ENCODE results near the gene EXO1. TPM values are rescaled to one million over a fixed set of nuclear protein-coding genes. Genes with fewer than 3 reads are reported as not detected.

EXO1 gene
- total RNA-seq, 1 experiment from 2014 or later = 32.9 TPM

DNA sequence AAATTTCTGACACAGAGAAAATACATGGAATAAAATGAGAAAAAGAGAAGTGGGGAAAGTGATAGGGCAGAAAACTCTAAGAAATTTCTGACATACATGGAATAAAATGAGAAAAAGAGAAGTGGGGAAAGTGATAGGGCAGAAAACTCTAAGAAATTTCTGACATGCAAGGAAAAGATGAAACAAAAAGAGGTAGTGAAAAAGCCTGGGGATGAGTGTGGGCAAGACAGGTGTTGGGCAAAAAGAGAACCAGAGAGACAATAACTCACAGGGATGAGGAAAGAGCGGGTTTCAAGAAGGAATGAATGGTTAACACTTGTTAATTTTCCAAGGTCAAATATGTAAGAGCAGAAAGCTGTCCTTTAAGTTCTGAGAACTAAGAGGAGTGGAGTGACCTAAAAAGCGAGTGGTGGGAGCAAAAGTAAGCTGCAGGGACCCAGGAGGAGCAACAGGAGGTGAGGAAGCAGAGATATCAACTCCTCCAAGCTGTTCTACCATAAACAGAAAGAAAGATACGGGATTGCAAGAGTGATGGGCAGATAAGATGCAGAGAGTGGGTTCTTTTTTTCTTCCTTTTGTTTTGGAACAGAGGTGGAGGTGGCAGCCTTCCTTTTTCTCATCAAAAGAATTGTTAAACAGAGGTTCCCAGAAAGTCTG is 29.9 kb upstream of the EXO1 start:
- ATAC-seq = no peak
- no peaks in the 10 kb centered on the region for H3K79me2 ChIP-seq (ENCODE audit: insufficient read depth, low read length)
- no peak overlapping the region for H3K9ac ChIP-seq (ENCODE audit: low read length)
- no peak overlapping the region for H3K4me3 ChIP-seq (replicated peaks in 1 of 2; ENCODE audit: low read depth in 1 of 2, low read length in 2 of 2)
- no peak overlapping the region for H3K4me2 ChIP-seq (ENCODE audit: low read length)
- POLR2A ChIA-PET = no interaction called here
- H3K4me1 ChIP-seq (ENCODE audit: control insufficient read depth in 1 of 2, insufficient read depth in 2 of 2, low read length in 2 of 2) = no peaks in the 10 kb centered on the region
- H3K9me3 ChIP-seq (ENCODE audit: control insufficient read depth in 1 of 2, insufficient read depth in 1 of 2, low read depth in 1 of 2, low read length in 2 of 2) = no peaks in the 10 kb centered on the region
- CTCF ChIA-PET = no interaction called here
- DNase-seq (ENCODE audit: low read depth, low spot score) = no peak
- H3K27me3 ChIP-seq (ENCODE audit: insufficient read depth, low read length) = no peaks in the 10 kb centered on the region
- H2AFZ ChIP-seq (ENCODE audit: low read depth, low read length, poor library complexity, severe bottlenecking) = no peak overlapping the region
- H3K9me2 ChIP-seq (ENCODE audit: insufficient read depth) = no peaks in the 10 kb centered on the region
- BruUV-seq (replicated peaks) = no TSS peak
- intact Hi-C loops (cut with micrococcal nuclease) = no loop called here
- RAD21 ChIA-PET (ENCODE audit: low non-redundant PET in 1 of 2, low total read pairs in 2 of 2, uncharacterized antibody in 2 of 2, unreplicated experiment in 2 of 2) = no interaction called here
- H3K27ac ChIP-seq (ENCODE audit: low read depth, low read length) = no peak overlapping the region
- no peaks in the 10 kb centered on the region for H4K20me1 ChIP-seq (ENCODE audit: insufficient read depth)
- TF ChIP-seq, protein P1, sequence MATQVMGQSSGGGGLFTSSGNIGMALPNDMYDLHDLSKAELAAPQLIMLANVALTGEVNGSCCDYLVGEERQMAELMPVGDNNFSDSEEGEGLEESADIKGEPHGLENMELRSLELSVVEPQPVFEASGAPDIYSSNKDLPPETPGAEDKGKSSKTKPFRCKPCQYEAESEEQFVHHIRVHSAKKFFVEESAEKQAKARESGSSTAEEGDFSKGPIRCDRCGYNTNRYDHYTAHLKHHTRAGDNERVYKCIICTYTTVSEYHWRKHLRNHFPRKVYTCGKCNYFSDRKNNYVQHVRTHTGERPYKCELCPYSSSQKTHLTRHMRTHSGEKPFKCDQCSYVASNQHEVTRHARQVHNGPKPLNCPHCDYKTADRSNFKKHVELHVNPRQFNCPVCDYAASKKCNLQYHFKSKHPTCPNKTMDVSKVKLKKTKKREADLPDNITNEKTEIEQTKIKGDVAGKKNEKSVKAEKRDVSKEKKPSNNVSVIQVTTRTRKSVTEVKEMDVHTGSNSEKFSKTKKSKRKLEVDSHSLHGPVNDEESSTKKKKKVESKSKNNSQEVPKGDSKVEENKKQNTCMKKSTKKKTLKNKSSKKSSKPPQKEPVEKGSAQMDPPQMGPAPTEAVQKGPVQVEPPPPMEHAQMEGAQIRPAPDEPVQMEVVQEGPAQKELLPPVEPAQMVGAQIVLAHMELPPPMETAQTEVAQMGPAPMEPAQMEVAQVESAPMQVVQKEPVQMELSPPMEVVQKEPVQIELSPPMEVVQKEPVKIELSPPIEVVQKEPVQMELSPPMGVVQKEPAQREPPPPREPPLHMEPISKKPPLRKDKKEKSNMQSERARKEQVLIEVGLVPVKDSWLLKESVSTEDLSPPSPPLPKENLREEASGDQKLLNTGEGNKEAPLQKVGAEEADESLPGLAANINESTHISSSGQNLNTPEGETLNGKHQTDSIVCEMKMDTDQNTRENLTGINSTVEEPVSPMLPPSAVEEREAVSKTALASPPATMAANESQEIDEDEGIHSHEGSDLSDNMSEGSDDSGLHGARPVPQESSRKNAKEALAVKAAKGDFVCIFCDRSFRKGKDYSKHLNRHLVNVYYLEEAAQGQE (IDR thresholded peaks at IDR 0.05; ENCODE audit: low read depth) = no peak
- TF ChIP-seq POLR2A (IDR thresholded peaks at IDR 0.05; ENCODE audit: borderline replicate concordance, extremely low read depth, insufficient read depth, insufficient read length) = no peak
- no peak for TF ChIP-seq SRF (IDR thresholded peaks at IDR 0.05; ENCODE audit: low read depth)
- TF ChIP-seq SIN3A (IDR thresholded peaks at IDR 0.05; ENCODE audit: low read depth) = no peak
- no peak for TF ChIP-seq POLR2AphosphoS5 (IDR thresholded peaks at IDR 0.05; ENCODE audit: low read depth, low read length)
- TF ChIP-seq, protein P2, sequence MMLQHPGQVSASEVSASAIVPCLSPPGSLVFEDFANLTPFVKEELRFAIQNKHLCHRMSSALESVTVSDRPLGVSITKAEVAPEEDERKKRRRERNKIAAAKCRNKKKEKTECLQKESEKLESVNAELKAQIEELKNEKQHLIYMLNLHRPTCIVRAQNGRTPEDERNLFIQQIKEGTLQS (IDR thresholded peaks at IDR 0.05) = no peak
- TF ChIP-seq ZNF274 (IDR thresholded peaks at IDR 0.05; ENCODE audit: low read depth, low read length) = no peak
- TF ChIP-seq EGR1 (IDR thresholded peaks at IDR 0.05; ENCODE audit: low read depth) = no peak
- TF ChIP-seq, protein P3, sequence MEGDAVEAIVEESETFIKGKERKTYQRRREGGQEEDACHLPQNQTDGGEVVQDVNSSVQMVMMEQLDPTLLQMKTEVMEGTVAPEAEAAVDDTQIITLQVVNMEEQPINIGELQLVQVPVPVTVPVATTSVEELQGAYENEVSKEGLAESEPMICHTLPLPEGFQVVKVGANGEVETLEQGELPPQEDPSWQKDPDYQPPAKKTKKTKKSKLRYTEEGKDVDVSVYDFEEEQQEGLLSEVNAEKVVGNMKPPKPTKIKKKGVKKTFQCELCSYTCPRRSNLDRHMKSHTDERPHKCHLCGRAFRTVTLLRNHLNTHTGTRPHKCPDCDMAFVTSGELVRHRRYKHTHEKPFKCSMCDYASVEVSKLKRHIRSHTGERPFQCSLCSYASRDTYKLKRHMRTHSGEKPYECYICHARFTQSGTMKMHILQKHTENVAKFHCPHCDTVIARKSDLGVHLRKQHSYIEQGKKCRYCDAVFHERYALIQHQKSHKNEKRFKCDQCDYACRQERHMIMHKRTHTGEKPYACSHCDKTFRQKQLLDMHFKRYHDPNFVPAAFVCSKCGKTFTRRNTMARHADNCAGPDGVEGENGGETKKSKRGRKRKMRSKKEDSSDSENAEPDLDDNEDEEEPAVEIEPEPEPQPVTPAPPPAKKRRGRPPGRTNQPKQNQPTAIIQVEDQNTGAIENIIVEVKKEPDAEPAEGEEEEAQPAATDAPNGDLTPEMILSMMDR (IDR thresholded peaks at IDR 0.05 in 2 of 3, conservative IDR thresholded peaks at IDR 0.05 in 1 of 3; ENCODE audit: borderline replicate concordance in 1 of 3, insufficient read depth in 1 of 3, low read depth in 2 of 3, low read length in 2 of 3) = no peak
- no peak for TF ChIP-seq JUND (IDR thresholded peaks at IDR 0.05)
- TF ChIP-seq EZH2phosphoT487 (IDR thresholded peaks at IDR 0.05; ENCODE audit: borderline replicate concordance) = no peak
- no peak for TF ChIP-seq CEBPB (IDR thresholded peaks at IDR 0.05; ENCODE audit: low read depth)
- no peak for TF ChIP-seq YY1 (IDR thresholded peaks at IDR 0.05; ENCODE audit: extremely low read depth, insufficient replicate concordance, low read depth, low read length)
- no peak for TF ChIP-seq TCF7L2 (IDR thresholded peaks at IDR 0.05; ENCODE audit: borderline replicate concordance, extremely low read depth, insufficient read depth, insufficient read length)
- no peak for TF ChIP-seq SP1 (IDR thresholded peaks at IDR 0.05; ENCODE audit: low read depth)
- no peaks in the 10 kb centered on the region for H3K36me3 ChIP-seq (ENCODE audit: control insufficient read depth in 1 of 2, insufficient read depth in 2 of 2, low read length in 2 of 2)

Data from HCT116 (cell line).